Cortex of kidney (tissue), 1 donor: ENCODE measurements around the gene MXD4.
"Not testable (repeated sequence)": the region's sequence is repeated elsewhere in the genome, so short reads cannot be mapped to it uniquely, and the experiment has no call there.

Source experiments
- DNase-seq: peaks from one replicate; lab custom pipeline; 2025; lab: John Stamatoyannopoulos, UW

The MXD4 gene

DNA sequence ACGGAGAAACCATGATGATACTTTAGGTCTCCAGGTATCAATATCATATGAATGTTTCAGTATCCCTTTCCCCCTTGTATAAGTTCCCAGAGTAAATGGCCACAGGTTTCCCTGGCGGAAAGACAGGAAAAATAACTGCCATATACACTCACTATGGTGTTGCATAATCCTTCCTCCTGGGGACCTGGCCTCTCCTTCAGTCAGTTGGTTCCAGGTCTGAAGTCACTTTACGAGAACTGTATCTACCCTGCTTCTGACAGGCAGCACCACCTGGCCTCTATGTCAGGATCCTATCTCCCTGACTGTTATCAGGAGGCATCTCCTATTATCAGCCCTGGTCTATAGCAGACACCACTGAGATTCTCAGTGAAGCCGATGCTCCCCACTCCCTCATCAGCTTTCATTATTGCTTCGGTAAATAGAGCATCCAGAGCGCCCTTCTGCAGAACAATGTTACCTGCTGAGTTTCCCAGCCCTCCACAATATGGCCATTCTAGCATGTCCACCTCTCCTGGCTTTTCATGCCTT, 42.6 kb downstream of the MXD4 start:
- DNase-seq = no peak

DNA sequence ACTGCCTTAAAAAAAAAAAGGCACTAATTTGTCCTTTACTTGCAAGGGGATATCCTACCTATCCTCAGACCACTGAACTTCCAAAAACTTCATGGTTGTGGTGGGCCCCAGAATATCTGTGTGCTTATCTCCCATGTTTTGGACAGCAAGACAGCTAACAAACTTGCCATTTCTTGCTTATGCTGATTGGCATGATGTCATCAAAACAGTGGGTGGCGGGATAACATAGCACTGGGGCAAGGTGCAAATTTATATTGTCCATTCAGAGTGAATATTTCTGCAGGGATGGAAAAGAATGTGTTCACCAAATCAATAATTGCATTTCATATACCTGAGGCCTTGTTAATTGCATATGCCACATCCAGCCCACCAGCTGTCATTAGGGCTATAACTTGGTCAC, 43.5 kb downstream of the MXD4 start:
- no peak for DNase-seq

DNA sequence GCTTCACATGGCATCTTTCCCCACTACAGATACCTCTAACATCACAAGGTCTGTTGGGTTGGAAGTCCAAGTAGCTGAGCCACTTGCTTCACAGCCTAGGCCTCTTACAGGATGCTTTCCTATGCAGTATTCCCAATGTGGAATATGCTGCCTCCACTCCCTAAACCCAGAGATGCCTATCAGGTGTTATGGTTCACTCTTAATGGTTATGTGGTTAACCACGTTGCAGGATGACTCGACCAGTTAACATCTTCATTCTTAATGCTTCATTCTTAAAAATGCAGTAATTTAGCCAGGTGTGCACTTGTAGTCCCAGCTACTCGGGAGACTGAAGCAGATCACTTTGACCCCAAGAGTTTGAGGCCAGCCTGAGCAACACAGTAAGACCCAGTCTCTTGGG, 44.2 kb downstream of the MXD4 start:
- DNase-seq = no peak

DNA sequence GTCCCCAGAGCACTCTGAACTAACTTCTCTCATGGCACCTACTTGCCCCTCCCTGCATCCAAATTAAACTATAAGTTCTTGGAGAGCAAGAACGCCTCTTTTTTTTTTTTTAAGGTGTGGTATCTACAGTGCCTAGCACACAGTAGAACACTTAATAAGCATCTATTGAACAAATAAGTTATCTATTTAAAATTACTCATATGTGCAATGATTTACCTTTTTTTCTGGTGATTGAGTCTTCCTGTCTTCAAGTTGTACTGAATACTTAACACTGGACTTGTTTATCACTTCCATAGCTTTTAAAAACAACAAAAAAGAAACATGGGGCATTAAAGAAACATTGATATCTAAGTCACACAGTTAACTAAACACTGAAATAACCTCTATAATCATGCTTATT, 49.1 kb downstream of the MXD4 start:
- no peak for DNase-seq

DNA sequence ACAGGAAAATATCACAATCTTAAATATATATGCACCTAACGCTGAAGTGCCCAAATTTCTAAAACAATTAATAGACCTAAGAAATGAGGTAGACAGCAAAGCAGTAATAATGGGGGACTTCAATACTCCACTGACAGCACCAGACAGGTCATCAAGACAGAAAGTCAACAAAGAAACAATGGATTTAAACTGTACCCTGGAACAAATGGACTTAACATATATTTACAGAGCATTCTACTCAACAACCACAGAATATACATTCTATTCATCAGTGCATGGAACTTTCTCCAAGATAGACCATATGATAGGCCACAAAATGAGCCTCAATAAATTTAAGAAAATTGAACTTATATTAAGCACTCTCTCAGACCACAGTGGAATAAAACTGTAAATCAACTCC, 59.1 kb downstream of the MXD4 start:
- DNase-seq = not testable (repeated sequence)
